Measurements from ENCODE around the gene VTI1A. TPM values are rescaled to one million over a fixed set of nuclear protein-coding genes. Genes with fewer than 3 reads are reported as not detected.

VTI1A gene
- total RNA-seq, 1 experiment from 2014 or later = 61.7 TPM

DNA sequence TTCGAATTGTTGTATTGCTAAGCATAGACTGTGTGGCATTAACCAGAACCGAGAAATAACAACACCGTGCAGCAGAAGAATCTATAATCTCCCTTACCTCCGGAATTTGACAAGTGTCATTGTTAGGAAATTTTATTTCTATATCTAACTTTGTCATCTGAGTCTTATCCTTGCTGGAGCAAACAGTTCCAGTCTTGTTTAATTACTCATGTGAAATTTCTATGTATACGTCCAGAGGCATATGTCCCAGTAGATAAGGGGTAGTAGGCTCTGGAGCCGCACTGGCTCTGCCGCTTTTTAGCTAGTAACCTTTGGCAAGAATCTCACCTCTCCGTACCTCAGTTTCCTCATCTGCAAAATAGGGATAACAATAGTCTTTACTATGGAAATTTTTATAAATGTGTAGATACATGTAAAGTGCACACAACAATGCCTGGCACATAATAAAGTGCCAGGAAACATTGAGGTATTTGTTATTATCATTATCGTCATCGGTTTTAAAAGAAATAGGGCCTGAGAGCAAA, 228.6 kb downstream of the VTI1A start:
- H3K36me3 ChIP-seq (ENCODE audit: insufficient read depth, low read length) = no peaks in the 10 kb centered on the region
- H3K4me2 ChIP-seq (ENCODE audit: low read depth, low read length, poor library complexity, severe bottlenecking) = no peak overlapping the region
- H3K27ac ChIP-seq (ENCODE audit: low read length) = no peak overlapping the region
- no peaks in the 10 kb centered on the region for H3K27me3 ChIP-seq (ENCODE audit: low read length)
- H4K20me1 ChIP-seq (ENCODE audit: insufficient read depth, low read depth, low read length) = no peaks in the 10 kb centered on the region
- no peaks in the 10 kb centered on the region for H3K9me2 ChIP-seq (replicated peaks; ENCODE audit: insufficient read depth, low read length)
- DNase-seq = no peak
- H3K9ac ChIP-seq (ENCODE audit: low read length) = no peak overlapping the region
- H3K79me2 ChIP-seq (ENCODE audit: low read length) = no peaks in the 10 kb centered on the region
- no peak overlapping the region for H3K4me3 ChIP-seq (ENCODE audit: low read length)
- H3K4me1 ChIP-seq (ENCODE audit: low read length) = no peaks in the 10 kb centered on the region
- H2AFZ ChIP-seq (ENCODE audit: low read length) = no peak overlapping the region
- no peaks in the 10 kb centered on the region for H3K9me3 ChIP-seq (ENCODE audit: low read length)

DNA sequence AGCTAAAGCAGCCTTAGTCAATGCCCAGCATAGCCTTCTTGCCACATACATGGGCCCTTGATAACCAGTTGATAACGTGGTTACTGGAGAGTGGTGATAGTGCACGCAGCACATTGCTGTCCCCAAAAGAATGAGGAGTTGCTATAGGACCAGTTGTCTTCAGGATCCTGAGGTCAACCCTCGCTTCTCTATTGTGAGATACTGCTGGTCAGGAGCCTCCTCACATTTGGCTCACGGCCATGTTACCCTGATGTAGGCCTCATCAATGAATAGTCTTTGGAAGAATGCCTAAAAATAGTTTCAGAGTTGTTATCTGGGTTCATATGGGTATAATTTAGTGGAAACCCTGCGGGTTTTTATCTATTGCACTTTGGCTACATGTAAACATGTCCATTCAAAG, 230.7 kb downstream of the VTI1A start:
- H3K27ac ChIP-seq (ENCODE audit: low read length) = no peak overlapping the region
- no peaks in the 10 kb centered on the region for H3K36me3 ChIP-seq (ENCODE audit: insufficient read depth, low read length)
- H3K4me3 ChIP-seq (ENCODE audit: low read length) = no peak overlapping the region
- no peak overlapping the region for H3K9ac ChIP-seq (ENCODE audit: low read length)
- H3K4me1 ChIP-seq (ENCODE audit: low read length) = no peaks in the 10 kb centered on the region
- H3K4me2 ChIP-seq (ENCODE audit: low read depth, low read length, poor library complexity, severe bottlenecking) = no peak overlapping the region
- H2AFZ ChIP-seq (ENCODE audit: low read length) = no peak overlapping the region
- no peaks in the 10 kb centered on the region for H3K79me2 ChIP-seq (ENCODE audit: low read length)
- H3K9me3 ChIP-seq (ENCODE audit: low read length) = no peaks in the 10 kb centered on the region
- no peaks in the 10 kb centered on the region for H3K9me2 ChIP-seq (replicated peaks; ENCODE audit: insufficient read depth, low read length)
- no peak for DNase-seq
- no peaks in the 10 kb centered on the region for H3K27me3 ChIP-seq (ENCODE audit: low read length)
- no peaks in the 10 kb centered on the region for H4K20me1 ChIP-seq (ENCODE audit: insufficient read depth, low read depth, low read length)

DNA sequence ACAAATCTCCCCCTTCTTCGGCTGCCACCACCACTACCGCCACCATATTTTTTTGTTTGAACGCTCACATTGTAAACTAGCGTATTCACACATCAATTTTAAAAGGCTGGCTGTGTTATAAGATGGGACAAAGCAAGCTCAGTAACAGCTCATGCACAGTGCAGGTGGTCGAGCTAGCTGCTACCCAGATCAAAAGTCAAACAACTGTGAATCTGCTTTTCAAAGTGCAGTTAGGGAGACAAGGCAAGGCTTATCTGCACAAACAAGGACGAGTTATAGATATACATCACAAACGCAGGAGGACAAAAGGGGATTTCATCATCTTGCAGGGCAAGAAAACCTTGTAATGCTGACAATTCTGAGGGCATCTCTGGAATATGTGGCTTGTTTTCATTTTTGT, 231.6 kb downstream of the VTI1A start:
- Histone ChIP-seq H4K20me1 (ENCODE audit: insufficient read depth, low read depth, low read length) (no peaks in the 10 kb centered on the region), H3K4me1 (ENCODE audit: low read length) (no peaks in the 10 kb centered on the region), H3K27me3 (ENCODE audit: low read length) (no peaks in the 10 kb centered on the region), H3K9me2 (replicated peaks; ENCODE audit: insufficient read depth, low read length) (no peaks in the 10 kb centered on the region), H3K36me3 (ENCODE audit: insufficient read depth, low read length) (no peaks in the 10 kb centered on the region), H3K79me2 (ENCODE audit: low read length) (no peaks in the 10 kb centered on the region), H2AFZ (ENCODE audit: low read length) (no peak overlapping the region), H3K4me2 (ENCODE audit: low read depth, low read length, poor library complexity, severe bottlenecking) (no peak overlapping the region), H3K9me3 (ENCODE audit: low read length) (no peaks in the 10 kb centered on the region), H3K9ac (ENCODE audit: low read length) (no peak overlapping the region), H3K27ac (ENCODE audit: low read length) (no peak overlapping the region), H3K4me3 (ENCODE audit: low read length) (no peak overlapping the region)
- no peak for DNase-seq

DNA sequence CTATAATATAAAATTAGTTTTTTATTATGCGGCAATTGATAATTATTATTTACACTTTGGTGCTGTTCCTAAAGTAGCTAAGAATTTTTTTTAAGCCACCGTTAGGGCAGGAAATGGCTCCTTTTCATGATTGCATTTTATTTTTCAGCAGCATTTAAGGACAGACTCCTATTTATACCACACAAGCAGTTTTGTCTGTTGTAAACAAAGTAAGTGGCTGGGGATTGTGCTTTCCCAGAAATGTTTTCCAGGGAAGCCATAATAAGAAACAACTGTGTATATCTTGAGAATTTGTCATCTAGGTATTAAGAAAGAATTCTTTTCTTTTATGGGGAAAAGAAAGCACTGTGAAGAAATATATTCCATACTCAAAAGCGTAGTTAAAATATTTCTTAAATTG, 232.0 kb downstream of the VTI1A start:
- H3K27ac ChIP-seq (ENCODE audit: low read length) = no peak overlapping the region
- no peaks in the 10 kb centered on the region for H3K79me2 ChIP-seq (ENCODE audit: low read length)
- H3K4me1 ChIP-seq (ENCODE audit: low read length) = no peaks in the 10 kb centered on the region
- H3K9me2 ChIP-seq (replicated peaks; ENCODE audit: insufficient read depth, low read length) = no peaks in the 10 kb centered on the region
- no peaks in the 10 kb centered on the region for H3K27me3 ChIP-seq (ENCODE audit: low read length)
- no peak overlapping the region for H3K4me2 ChIP-seq (ENCODE audit: low read depth, low read length, poor library complexity, severe bottlenecking)
- no peaks in the 10 kb centered on the region for H4K20me1 ChIP-seq (ENCODE audit: insufficient read depth, low read depth, low read length)
- no peak overlapping the region for H2AFZ ChIP-seq (ENCODE audit: low read length)
- H3K4me3 ChIP-seq (ENCODE audit: low read length) = no peak overlapping the region
- DNase-seq = no peak
- H3K36me3 ChIP-seq (ENCODE audit: insufficient read depth, low read length) = no peaks in the 10 kb centered on the region
- no peak overlapping the region for H3K9ac ChIP-seq (ENCODE audit: low read length)
- H3K9me3 ChIP-seq (ENCODE audit: low read length) = no peaks in the 10 kb centered on the region

DNA sequence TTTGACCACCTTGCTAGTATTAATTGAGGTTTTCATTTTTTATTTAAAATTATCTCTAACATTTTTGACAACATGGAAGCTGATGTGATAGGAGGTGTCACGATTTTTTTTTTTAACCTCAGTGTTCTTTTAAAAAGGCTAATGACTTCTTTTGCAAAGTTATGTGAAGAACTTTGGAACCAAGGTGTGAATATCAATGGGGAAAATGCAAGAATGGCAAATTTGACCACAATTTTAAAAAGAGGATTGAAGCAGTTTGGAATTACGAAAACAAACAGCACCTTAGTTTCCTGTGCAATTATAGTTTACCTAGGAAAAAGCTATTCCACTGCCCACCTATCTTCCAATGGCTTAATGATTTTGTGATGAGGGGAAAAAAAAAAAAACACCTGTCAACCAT, 232.4 kb downstream of the VTI1A start:
- no peak overlapping the region for H3K9ac ChIP-seq (ENCODE audit: low read length)
- no peaks in the 10 kb centered on the region for H3K4me1 ChIP-seq (ENCODE audit: low read length)
- no peaks in the 10 kb centered on the region for H4K20me1 ChIP-seq (ENCODE audit: insufficient read depth, low read depth, low read length)
- H3K4me2 ChIP-seq (ENCODE audit: low read depth, low read length, poor library complexity, severe bottlenecking) = no peak overlapping the region
- H3K79me2 ChIP-seq (ENCODE audit: low read length) = no peaks in the 10 kb centered on the region
- H3K27me3 ChIP-seq (ENCODE audit: low read length) = no peaks in the 10 kb centered on the region
- no peaks in the 10 kb centered on the region for H3K36me3 ChIP-seq (ENCODE audit: insufficient read depth, low read length)
- H3K4me3 ChIP-seq (ENCODE audit: low read length) = no peak overlapping the region
- no peak overlapping the region for H3K27ac ChIP-seq (ENCODE audit: low read length)
- H3K9me3 ChIP-seq (ENCODE audit: low read length) = no peaks in the 10 kb centered on the region
- no peak for DNase-seq
- no peak overlapping the region for H2AFZ ChIP-seq (ENCODE audit: low read length)
- no peaks in the 10 kb centered on the region for H3K9me2 ChIP-seq (replicated peaks; ENCODE audit: insufficient read depth, low read length)

DNA sequence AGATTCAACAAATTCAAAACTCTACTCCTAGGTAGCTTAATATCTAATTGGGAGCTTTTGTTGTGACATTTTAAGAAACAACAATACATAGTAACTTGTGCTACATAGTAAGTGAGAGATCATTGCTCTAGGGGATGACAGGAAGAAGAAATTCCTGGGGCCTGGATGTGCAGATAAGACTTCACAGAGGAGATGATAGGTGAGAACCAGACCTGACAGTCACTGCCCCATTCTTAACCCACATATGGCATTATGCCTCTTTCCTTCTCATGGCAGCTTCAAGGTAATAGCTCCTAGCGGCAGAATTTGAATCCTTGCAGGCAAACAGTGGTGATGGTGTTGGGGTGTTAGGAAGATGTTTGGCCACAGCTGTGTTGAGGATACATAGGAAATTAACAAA, 233.6 kb downstream of the VTI1A start:
- H3K9me3 ChIP-seq (ENCODE audit: low read length) = no peaks in the 10 kb centered on the region
- H3K27ac ChIP-seq (ENCODE audit: low read length) = no peak overlapping the region
- H3K36me3 ChIP-seq (ENCODE audit: insufficient read depth, low read length) = no peaks in the 10 kb centered on the region
- no peaks in the 10 kb centered on the region for H3K79me2 ChIP-seq (ENCODE audit: low read length)
- H3K9me2 ChIP-seq (replicated peaks; ENCODE audit: insufficient read depth, low read length) = no peaks in the 10 kb centered on the region
- no peak overlapping the region for H3K9ac ChIP-seq (ENCODE audit: low read length)
- no peak for DNase-seq
- no peak overlapping the region for H3K4me2 ChIP-seq (ENCODE audit: low read depth, low read length, poor library complexity, severe bottlenecking)
- H2AFZ ChIP-seq (ENCODE audit: low read length) = no peak overlapping the region
- no peaks in the 10 kb centered on the region for H3K27me3 ChIP-seq (ENCODE audit: low read length)
- no peak overlapping the region for H3K4me3 ChIP-seq (ENCODE audit: low read length)
- H3K4me1 ChIP-seq (ENCODE audit: low read length) = no peaks in the 10 kb centered on the region
- no peaks in the 10 kb centered on the region for H4K20me1 ChIP-seq (ENCODE audit: insufficient read depth, low read depth, low read length)

DNA sequence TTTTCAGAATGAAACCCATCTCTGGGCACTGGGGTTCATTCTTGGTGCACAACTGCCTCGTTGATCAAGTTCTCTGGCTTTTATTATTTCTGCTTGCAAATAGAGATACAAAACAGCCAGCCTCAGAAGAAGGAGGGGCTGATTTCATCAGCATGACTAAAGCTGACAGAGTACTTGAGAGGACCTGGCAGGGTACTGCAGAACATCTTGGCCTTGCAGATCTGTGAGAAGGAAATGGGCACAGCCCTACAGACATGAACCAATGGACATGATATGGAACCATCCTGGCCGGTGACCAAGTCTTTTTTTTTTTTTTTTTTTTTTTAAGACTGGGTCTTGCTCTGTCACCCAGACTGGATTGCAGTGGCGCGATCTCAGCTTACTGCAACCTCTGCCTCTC, 240.6 kb downstream of the VTI1A start:
- Histone ChIP-seq H3K4me2 (ENCODE audit: low read depth, low read length, poor library complexity, severe bottlenecking) (no peak overlapping the region), H3K4me3 (ENCODE audit: low read length) (no peak overlapping the region), H3K4me1 (ENCODE audit: low read length) (no peaks in the 10 kb centered on the region), H3K9ac (ENCODE audit: low read length) (no peak overlapping the region), H3K9me3 (ENCODE audit: low read length) (no peaks in the 10 kb centered on the region), H3K79me2 (ENCODE audit: low read length) (no peaks in the 10 kb centered on the region), H2AFZ (ENCODE audit: low read length) (no peak overlapping the region), H3K36me3 (ENCODE audit: insufficient read depth, low read length) (no peaks in the 10 kb centered on the region), H3K27ac (ENCODE audit: low read length) (no peak overlapping the region), H4K20me1 (ENCODE audit: insufficient read depth, low read depth, low read length) (no peaks in the 10 kb centered on the region), H3K9me2 (replicated peaks; ENCODE audit: insufficient read depth, low read length) (no peaks in the 10 kb centered on the region), H3K27me3 (ENCODE audit: low read length) (no peaks in the 10 kb centered on the region)
- no peak for DNase-seq

DNA sequence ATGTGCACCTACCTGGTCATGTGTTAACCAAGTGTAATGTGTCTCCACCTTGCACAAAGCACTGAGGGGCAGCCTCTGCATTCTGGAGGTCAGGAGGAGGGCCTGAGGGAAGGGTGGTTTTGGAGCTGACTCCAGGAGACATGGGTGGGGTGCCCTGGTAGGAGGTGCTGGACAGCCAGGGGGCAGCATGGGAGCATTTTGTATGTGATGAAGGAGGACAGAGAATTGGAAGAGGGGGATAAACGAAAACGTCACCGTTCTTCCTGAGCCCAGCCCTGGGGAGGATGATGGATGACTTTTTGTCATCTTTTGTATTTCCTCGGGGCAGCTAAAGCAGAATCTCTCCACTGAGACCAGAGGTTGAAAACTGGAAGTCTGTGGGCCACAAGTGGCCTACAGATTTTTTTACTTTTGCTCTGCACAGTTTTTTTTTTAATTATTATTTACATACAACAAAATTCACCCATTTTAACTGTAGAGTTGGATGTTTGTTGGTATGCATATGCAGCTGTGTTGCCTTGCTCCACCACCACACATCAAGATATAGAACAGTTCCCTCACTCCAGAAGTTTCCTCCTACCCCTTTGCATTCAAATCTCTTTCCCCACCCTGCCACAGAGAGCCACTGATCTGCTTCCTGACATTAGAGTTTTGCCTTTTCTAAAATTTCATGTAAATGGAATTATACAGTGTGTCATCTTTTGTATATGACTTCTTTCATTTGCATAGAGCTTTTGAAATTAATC, 242.5 kb downstream of the VTI1A start:
- no peak overlapping the region for H3K4me3 ChIP-seq (ENCODE audit: low read length)
- H3K79me2 ChIP-seq (ENCODE audit: low read length) = no peaks in the 10 kb centered on the region
- no peak overlapping the region for H2AFZ ChIP-seq (ENCODE audit: low read length)
- no peaks in the 10 kb centered on the region for H4K20me1 ChIP-seq (ENCODE audit: insufficient read depth, low read depth, low read length)
- H3K9me2 ChIP-seq (replicated peaks; ENCODE audit: insufficient read depth, low read length) = no peaks in the 10 kb centered on the region
- no peaks in the 10 kb centered on the region for H3K27me3 ChIP-seq (ENCODE audit: low read length)
- no peak for DNase-seq
- H3K4me1 ChIP-seq (ENCODE audit: low read length) = no peaks in the 10 kb centered on the region
- no peak overlapping the region for H3K27ac ChIP-seq (ENCODE audit: low read length)
- no peak overlapping the region for H3K9ac ChIP-seq (ENCODE audit: low read length)
- no peaks in the 10 kb centered on the region for H3K36me3 ChIP-seq (ENCODE audit: insufficient read depth, low read length)
- no peaks in the 10 kb centered on the region for H3K9me3 ChIP-seq (ENCODE audit: low read length)
- no peak overlapping the region for H3K4me2 ChIP-seq (ENCODE audit: low read depth, low read length, poor library complexity, severe bottlenecking)
